H1 (cell line): Measurements from ENCODE around the gene GATD1. TPM values are rescaled to one million over a fixed set of nuclear protein-coding genes. Genes with fewer than 3 reads are reported as not detected.
A peak's percentile ranks its signal among the peaks of the same experiment; 100 is the strongest.

Source experiments
- CHD2 ChIP-seq: IDR thresholded peaks from 2 replicates; pipeline ENCODE4 v1.6.1; 2012; ENCODE audit warnings: low read length, improper control_type of control experiment
- CHD7 ChIP-seq: fragments of 300-600 bp; sonication (generic); IDR thresholded peaks from 2 replicates; pipeline ENCODE4 v1.7.1; 2012; ENCODE audit warnings: low read length, moderate library complexity, mild to moderate bottlenecking, inconsistent platforms; ENCODE audit not compliant: insufficient replicate concordance
- CTBP2 ChIP-seq: IDR thresholded peaks from 2 replicates; pipeline ENCODE4 v1.7.0; 2011; ENCODE audit warnings: borderline replicate concordance, mild to moderate bottlenecking, moderate library complexity, mixed read lengths, low read length; ENCODE audit not compliant: insufficient read depth, insufficient read length
- EP300 ChIP-seq, 2 experiments: IDR thresholded peaks; 1 replicate in 1 of 2; 2 replicates in 1 of 2; pipeline ENCODE4 v1.6.1; 2011 to 2012; ENCODE audit warnings: low read depth in 2 of 2, low read length in 2 of 2, mild to moderate bottlenecking in 2 of 2, borderline replicate concordance in 1 of 2, inconsistent platforms in 1 of 2, moderate library complexity in 1 of 2
- MAX ChIP-seq: IDR thresholded peaks from 2 replicates; pipeline ENCODE4 v1.6.1; 2012; ENCODE audit warnings: inconsistent platforms
- TBP ChIP-seq: IDR thresholded peaks from 2 replicates; pipeline ENCODE4 v1.6.1; 2011; ENCODE audit warnings: low read depth, low read length, improper control_type of control experiment
- USF2 ChIP-seq: IDR thresholded peaks from 2 replicates; pipeline ENCODE4 v1.6.1; 2011; ENCODE audit warnings: low read length, improper control_type of control experiment
- polyA plus RNA-seq, 7 experiments: library from polyadenylated mRNA; depleted of rRNA in 3 of 7; stranded (reverse) in 5 of 7; unstranded in 2 of 7; fragments of >200 nt in 5 of 7; fragments of 200-250 nt in 2 of 7; gene quantifications; 1 replicate in 5 of 7; 2 replicates in 1 of 7; 4 replicates in 1 of 7; pipeline versions ENCODE4 v1.2.1 to v1.2.3, GENCODE V29; 2011 to 2013; ENCODE audit warnings: missing spikeins in 2 of 7, mixed read lengths in 2 of 7
- total RNA-seq: library from RNA; stranded (reverse); fragmentation: NEBNext Ultra II Directional; extraction: Animal tissue kit (Norgen Biotek cat#: 25700); gene quantifications from 2 replicates; pipeline ENCODE4 v1.2.1, GENCODE V29; 2021

The GATD1 gene
- total and polyA plus RNA-seq, 2 of the 8 experiments (the other 6 are each of a cell fraction or from before 2014, with no cell fraction given): 47.5 to 54.8 TPM

GRCh38 chr11:790721-791564 is 13.7 kb upstream of the GATD1 start (continued):
- TF ChIP-seq CHD7 (no peak), EP300 (IDR thresholded peaks at IDR 0.05; ENCODE audit: borderline replicate concordance in 1 of 2, low read depth in 2 of 2, low read length in 2 of 2) (no peak), TBP (peak; percentile 11; the same call in 1 of the 2 replicates), CTBP2 (peak; percentile 61), USF2 (peak; percentile 5; the same call in 1 of the 2 replicates), MAX (peak; percentile 43), CHD2 (peak; percentile 19; the same call in 1 of the 2 replicates)
